Epithelial cell of esophagus (primary cell): Measurements from ENCODE around the gene PRKAG3.

Source experiments
- DNase-seq: peaks from one replicate; pipeline ENCODE4 v3.0.0; 2010; ENCODE audit warnings: low read depth
- H3K4me3 ChIP-seq: 2 replicates; pipeline ENCODE4 v1.5.1; 2011; ENCODE audit warnings: mild to moderate bottlenecking, low read length, control low read depth
- TF ChIP-seq, protein P1 (sequence below): IDR thresholded peaks from 2 replicates; pipeline ENCODE4 v1.5.1; 2011; ENCODE audit warnings: low read depth, mild to moderate bottlenecking, low read length, control low read depth, inconsistent platforms; ENCODE audit not compliant: insufficient read depth; ENCODE audit errors: missing control alignments

Gene PRKAG3

DNA sequence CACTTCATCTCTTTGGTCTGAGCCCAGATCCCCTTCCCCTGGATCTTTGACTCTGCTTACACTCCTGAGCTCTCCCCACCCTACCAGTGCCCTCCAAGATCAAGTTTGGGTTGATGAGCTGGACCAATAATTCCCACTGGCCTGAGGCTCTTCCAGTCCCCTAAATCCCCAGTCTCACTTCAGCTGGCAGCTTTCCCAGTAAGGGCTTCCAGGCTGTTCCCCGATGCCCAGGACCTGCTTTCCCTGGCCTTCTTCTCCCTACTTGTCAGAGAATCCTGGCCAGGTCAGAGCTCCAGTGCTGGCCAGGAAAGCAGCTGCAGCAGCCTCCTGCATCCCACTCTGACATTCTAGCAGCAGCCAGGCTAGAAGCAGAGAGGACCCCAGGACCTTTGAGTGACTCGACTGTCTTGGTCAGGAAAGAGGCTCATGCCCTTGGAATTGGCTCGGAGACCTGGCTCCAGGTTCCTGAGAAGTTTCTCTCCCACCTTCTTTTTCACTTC is 31.5 kb upstream of the PRKAG3 start:
- no peak overlapping the region for H3K4me3 ChIP-seq
- TF ChIP-seq, protein P1, sequence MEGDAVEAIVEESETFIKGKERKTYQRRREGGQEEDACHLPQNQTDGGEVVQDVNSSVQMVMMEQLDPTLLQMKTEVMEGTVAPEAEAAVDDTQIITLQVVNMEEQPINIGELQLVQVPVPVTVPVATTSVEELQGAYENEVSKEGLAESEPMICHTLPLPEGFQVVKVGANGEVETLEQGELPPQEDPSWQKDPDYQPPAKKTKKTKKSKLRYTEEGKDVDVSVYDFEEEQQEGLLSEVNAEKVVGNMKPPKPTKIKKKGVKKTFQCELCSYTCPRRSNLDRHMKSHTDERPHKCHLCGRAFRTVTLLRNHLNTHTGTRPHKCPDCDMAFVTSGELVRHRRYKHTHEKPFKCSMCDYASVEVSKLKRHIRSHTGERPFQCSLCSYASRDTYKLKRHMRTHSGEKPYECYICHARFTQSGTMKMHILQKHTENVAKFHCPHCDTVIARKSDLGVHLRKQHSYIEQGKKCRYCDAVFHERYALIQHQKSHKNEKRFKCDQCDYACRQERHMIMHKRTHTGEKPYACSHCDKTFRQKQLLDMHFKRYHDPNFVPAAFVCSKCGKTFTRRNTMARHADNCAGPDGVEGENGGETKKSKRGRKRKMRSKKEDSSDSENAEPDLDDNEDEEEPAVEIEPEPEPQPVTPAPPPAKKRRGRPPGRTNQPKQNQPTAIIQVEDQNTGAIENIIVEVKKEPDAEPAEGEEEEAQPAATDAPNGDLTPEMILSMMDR, result no peak
- no peak for DNase-seq

DNA sequence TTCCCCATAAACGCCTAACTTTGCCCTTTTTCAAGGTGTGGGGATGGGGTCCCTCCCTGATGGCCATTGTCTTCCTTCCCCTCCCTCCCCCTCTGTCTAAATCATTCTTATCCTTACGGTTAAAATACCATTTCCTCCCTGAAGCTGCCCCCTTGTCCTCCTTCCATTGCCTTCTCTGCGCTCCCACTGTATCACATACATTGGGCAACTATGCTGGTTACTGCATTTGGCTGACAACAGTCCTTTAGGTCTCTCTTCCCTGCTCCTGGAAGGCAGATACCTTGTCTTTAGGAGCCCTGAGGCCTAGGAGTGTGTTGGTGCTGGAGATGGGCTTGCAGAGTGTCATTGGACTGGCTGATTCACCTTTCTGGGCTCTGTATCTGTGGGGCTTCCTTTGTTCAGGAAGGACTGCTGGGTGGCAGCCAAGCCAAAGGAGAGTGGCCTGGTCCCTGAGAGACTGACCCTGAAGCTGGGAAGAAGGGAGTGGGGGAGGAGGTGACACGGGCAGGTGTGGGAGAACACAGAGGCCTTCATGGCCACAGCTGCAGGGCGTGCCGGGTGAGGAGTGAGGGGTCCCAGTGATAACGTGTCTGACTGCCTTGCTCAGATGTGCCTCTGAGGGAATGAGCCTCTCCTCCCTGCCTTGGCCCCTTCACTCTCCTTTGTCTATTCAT is 30.2 kb upstream of the PRKAG3 start:
- TF ChIP-seq, protein P1, result no peak
- no peak overlapping the region for H3K4me3 ChIP-seq
- DNase-seq, result no peak

DNA sequence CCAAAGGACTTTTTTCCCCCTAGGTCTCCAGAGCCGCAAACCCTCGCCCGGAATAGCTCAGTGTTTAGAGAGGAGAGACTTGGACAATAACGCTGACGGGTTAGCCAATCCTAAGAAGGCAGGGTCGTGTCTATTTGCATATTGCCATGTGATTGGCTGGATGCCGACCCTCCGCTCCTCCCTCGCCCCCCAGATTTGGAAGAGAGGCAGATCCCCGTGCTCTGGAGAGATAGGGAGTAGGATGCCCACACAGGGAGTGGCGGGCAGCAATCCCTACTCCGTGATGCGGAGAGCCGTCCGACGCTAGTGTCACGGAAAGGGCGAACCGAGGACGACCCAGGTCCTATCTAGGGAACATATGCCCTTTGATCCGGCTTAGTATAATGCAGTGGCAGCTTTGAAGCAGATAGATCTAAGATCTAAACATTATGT is 29.4 kb upstream of the PRKAG3 start:
- TF ChIP-seq, protein P1, result no peak
- DNase-seq, result peak; percentile 49
- no peak overlapping the region for H3K4me3 ChIP-seq

DNA sequence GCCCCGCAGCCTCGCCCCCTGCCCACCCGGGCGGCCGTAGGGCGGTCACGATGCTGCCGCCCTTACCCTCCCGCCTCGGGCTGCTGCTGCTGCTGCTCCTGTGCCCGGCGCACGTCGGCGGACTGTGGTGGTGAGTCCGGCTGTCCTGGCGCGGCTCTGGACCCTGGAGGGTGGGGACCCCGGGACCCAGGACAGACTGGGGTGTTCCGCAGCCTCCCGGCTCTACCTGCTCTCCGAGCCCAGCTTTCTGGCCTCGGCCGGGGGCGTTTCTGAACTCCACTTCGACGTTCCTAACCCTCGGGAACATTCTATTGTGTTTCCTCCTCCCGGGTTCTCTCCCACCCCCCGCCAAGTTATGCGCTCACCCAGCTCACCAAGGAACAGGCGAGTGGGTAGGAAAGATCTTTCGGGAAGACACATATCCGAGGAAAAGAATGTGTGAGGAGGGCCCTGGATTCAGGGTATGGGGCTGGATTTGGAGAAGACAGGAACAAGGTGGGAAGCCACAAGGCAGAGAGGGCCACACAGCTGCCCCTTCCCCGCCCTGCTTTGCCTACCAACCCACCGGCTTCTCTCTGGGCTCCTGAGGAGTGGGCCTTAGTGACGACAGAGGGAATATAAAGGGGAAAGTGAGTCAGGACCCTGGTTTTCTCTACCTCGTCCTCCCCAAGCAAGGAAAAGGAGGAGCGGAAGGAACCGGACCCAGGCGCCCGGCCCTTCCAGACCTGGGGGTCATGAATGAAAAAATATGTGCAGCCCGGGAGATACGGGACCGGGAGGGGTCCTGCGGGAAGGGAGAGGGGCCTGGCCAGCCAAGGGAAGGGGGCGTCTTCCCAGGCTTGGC is 28.6 kb upstream of the PRKAG3 start:
- TF ChIP-seq, protein P1, result no peak
- DNase-seq, result no peak
- peak overlapping the region; percentile 22 for H3K4me3 ChIP-seq

DNA sequence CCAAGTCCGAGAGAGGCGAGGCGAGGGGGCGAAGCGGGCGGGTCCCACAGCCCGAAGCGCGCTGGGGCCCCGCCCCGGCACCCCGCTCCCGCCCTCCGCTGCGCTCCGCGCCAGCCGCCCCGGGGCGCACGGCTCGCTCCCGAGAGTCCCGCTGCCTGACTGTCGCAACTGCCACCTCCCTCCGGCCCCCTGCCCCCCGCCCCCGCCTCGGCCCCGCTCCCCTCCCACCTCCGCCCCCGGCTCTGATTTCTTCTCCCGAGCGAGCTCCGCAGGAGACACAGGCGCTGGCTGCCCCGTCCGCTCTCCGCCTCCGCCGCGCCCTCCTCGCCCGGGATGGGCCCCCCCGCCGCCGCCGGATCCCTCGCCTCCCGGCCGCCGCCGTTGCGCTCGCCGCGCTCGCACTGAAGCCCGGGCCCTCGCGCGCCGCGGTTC is 28.0 kb upstream of the PRKAG3 start, which contains the start of gene WNT6:
Gene WNT6, plus strand, starts transcription at position 250 of the 432 bp plus-strand sequence. CDS start 233 bp downstream, outside the sequence.
- H3K4me3 ChIP-seq, result peak within 1 kb of the TSS; percentile 22
- peak; percentile 28 for DNase-seq
- TF ChIP-seq, protein P1, result no peak

DNA sequence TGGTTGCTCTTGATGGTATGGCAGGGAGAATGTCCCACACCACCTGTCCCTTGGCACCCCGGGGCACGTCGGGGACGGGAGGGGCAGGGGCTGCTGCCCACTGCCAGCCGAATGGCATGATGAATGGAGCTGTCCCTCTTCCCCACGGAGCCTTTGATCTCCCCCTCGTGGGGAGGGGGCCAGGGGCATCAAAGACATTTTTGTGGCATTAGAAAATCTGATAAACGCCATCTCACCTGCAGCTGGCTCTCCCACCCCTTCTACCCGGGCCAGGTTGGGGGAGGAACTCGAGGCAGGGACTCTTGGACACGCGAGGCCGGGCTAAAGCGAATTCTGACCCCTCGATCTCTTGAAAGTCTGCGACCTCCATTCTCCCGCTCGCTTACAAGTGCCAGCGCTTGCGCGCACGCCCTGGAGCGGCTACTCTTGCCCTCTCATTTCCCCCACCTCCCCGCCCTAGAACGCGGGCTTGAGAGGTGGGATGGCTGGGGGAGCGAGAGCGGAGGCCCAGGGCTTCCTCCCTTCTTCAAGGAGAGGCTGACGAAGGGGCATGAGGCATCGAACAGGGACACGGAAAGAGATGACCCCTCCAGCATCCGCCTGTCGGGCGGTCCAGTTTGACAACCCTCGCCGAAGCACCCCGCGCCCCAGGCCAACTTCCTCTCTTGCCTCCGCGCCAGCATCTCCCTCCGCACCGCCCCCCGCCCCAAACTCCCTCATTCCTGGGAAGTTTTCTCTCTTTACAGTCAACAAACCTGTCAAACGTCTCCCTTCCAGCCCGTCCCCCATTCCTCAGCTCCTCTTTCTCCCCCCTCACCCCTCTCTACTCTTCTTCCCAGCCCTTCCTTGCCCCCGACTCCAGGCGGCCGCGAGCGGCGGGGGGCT is 27.3 kb upstream of the PRKAG3 start:
- no peak for DNase-seq
- TF ChIP-seq, protein P1, result no peak
- H3K4me3 ChIP-seq, result no peak overlapping the region
